GM12873 (cell line): ENCODE data around the gene PPP1R12C.

ENCODE experiments used
- CTCF ChIP-seq: IDR thresholded peaks from 2 replicates; pipeline ENCODE4 v1.5.1; 2012; ENCODE audit warnings: low read depth, mild to moderate bottlenecking, moderate library complexity, low read length, control low read depth; ENCODE audit not compliant: insufficient read depth; ENCODE audit errors: missing control alignments

Gene PPP1R12C

GRCh38 chr19:55101261-55101660, 16.2 kb downstream of the PPP1R12C start:
- no peak for TF ChIP-seq CTCF

- peak; percentile 11 for TF ChIP-seq CTCF
Observed at GRCh38 chr19:55099557-55100506, 17.6 kb downstream of the PPP1R12C start.

- no peak for TF ChIP-seq CTCF
Observed at GRCh38 chr19:55098716-55099556, 18.5 kb downstream of the PPP1R12C start.

- TF ChIP-seq CTCF = no peak
Observed at GRCh38 chr19:55097864-55098715, 19.3 kb downstream of the PPP1R12C start.

GRCh38 chr19:55096061-55096701, 21.3 kb downstream of the PPP1R12C start:
- TF ChIP-seq CTCF = no peak

- no peak for TF ChIP-seq CTCF
Observed at GRCh38 chr19:55095260-55096060, 22.0 kb downstream of the PPP1R12C start.
